Stomach (tissue), 4 donors: Measurements from ENCODE around the gene SCAMP1.

Experiments
- EP300 ChIP-seq: sonication (generic); formaldehyde crosslinking; IDR thresholded peaks from one replicate; pipeline ENCODE4 v1.6.1; 2017; ENCODE audit warnings: antibody characterized with exemption
- POLR2A ChIP-seq, 4 donors: fragments of 450-650 bp; IDR thresholded peaks; one replicate each; pipeline ENCODE4 v1.6.1; 2016; ENCODE audit warnings: antibody characterized with exemption in 4 of 4, control low read depth in 2 of 4, mild to moderate bottlenecking in 1 of 4, moderate library complexity in 1 of 4
- TF ChIP-seq, protein P1 (sequence below), 7 experiments: fragments of 450-650 bp in 4 of 7; fragments of 200-600 bp in 3 of 7; sonication (generic) in 3 of 7; IDR thresholded peaks; one replicate each; pipeline ENCODE4 v1.5.1; 2016 to 2019; ENCODE audit warnings: antibody characterized with exemption in 7 of 7, control low read depth in 2 of 7, mild to moderate bottlenecking in 1 of 7

DNA sequence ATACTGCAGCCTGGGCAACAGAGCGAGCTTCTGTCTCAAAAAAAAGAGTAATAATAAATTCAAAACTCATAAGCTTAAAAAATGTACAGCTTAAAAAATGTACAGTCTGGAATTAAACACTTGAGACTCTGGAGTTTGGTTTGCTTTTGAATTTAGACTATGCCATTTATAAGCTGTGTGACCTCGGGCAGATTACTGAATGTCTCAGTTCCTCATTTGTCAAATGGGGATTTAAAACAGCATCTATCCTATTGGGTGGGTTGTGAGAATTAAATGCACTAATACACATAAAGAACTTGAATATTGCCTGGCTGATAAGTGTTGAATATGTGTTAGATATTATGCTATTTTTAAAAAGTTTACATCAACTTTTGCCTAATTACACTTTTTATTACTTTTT is 98.4 kb downstream of the SCAMP1 start:
- TF ChIP-seq, protein P1, sequence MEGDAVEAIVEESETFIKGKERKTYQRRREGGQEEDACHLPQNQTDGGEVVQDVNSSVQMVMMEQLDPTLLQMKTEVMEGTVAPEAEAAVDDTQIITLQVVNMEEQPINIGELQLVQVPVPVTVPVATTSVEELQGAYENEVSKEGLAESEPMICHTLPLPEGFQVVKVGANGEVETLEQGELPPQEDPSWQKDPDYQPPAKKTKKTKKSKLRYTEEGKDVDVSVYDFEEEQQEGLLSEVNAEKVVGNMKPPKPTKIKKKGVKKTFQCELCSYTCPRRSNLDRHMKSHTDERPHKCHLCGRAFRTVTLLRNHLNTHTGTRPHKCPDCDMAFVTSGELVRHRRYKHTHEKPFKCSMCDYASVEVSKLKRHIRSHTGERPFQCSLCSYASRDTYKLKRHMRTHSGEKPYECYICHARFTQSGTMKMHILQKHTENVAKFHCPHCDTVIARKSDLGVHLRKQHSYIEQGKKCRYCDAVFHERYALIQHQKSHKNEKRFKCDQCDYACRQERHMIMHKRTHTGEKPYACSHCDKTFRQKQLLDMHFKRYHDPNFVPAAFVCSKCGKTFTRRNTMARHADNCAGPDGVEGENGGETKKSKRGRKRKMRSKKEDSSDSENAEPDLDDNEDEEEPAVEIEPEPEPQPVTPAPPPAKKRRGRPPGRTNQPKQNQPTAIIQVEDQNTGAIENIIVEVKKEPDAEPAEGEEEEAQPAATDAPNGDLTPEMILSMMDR (IDR thresholded peaks at IDR 0.05) = no peak
- TF ChIP-seq POLR2A (IDR thresholded peaks at IDR 0.05) = no peak
- no peak for TF ChIP-seq EP300
